Measurements from ENCODE around the gene CGB3. TPM values are rescaled to one million over a fixed set of nuclear protein-coding genes. Genes with fewer than 3 reads are reported as not detected.

CGB3 gene
- total and polyA plus RNA-seq, 7 donors, result not detected

DNA sequence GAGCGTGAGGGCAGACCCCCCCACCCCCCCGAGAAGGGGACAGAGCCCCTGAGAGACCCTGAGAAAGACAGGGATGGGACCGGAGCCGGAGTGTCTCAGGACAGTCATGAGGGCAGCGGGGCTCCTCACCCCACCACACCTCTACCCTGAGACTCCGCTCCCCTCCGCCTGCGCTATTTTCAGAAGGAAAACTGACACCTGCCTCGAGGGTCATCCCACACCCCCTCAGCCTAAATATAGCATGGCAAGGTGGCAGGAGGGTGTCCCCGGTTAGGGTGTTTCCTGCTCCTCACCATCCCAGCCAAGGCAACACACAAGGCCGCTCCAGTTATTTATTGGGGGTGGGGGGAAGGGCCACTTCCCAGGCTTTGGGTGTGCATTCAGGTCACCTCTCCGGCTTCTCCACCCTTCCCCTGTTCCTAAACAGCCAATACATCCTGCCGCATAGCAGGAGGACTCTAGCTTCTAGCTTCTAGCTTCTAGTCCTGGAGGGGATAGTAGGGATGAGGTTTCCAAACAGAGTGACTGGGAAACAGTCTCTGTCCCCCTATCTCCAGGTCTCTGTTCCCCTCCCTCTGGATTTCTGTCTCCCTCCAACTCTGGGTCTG is 41.9 kb upstream of the CGB3 start:
- no peaks in the 10 kb centered on the region for H3K36me3 ChIP-seq
- peaks cover 7 to 97% (median 59%) of the 10 kb centered on the region in 3 donors for H3K27me3 ChIP-seq
- intact Hi-C loops (cut with DNase I), result no loop called here
- no peak overlapping the region for H3K27ac ChIP-seq
- no peak for DNase-seq
- peaks cover 0 to 10% (median 6%) of the 10 kb centered on the region in 4 donors for H3K4me1 ChIP-seq
- no peak overlapping the region for H3K4me3 ChIP-seq
- no peaks in the 10 kb centered on the region for H3K9me3 ChIP-seq
- WGBS, 2 donors, result 41 to 47% methylated on average over 13 of the region's 13 CpGs
- TF ChIP-seq POLR2A (IDR thresholded peaks at IDR 0.05), result no peak
- TF ChIP-seq, protein P1, sequence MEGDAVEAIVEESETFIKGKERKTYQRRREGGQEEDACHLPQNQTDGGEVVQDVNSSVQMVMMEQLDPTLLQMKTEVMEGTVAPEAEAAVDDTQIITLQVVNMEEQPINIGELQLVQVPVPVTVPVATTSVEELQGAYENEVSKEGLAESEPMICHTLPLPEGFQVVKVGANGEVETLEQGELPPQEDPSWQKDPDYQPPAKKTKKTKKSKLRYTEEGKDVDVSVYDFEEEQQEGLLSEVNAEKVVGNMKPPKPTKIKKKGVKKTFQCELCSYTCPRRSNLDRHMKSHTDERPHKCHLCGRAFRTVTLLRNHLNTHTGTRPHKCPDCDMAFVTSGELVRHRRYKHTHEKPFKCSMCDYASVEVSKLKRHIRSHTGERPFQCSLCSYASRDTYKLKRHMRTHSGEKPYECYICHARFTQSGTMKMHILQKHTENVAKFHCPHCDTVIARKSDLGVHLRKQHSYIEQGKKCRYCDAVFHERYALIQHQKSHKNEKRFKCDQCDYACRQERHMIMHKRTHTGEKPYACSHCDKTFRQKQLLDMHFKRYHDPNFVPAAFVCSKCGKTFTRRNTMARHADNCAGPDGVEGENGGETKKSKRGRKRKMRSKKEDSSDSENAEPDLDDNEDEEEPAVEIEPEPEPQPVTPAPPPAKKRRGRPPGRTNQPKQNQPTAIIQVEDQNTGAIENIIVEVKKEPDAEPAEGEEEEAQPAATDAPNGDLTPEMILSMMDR (IDR thresholded peaks at IDR 0.05), result no peak
- no peak for TF ChIP-seq POLR2AphosphoS5 (IDR thresholded peaks at IDR 0.05)
- TF ChIP-seq EP300 (IDR thresholded peaks at IDR 0.05), result no peak

DNA sequence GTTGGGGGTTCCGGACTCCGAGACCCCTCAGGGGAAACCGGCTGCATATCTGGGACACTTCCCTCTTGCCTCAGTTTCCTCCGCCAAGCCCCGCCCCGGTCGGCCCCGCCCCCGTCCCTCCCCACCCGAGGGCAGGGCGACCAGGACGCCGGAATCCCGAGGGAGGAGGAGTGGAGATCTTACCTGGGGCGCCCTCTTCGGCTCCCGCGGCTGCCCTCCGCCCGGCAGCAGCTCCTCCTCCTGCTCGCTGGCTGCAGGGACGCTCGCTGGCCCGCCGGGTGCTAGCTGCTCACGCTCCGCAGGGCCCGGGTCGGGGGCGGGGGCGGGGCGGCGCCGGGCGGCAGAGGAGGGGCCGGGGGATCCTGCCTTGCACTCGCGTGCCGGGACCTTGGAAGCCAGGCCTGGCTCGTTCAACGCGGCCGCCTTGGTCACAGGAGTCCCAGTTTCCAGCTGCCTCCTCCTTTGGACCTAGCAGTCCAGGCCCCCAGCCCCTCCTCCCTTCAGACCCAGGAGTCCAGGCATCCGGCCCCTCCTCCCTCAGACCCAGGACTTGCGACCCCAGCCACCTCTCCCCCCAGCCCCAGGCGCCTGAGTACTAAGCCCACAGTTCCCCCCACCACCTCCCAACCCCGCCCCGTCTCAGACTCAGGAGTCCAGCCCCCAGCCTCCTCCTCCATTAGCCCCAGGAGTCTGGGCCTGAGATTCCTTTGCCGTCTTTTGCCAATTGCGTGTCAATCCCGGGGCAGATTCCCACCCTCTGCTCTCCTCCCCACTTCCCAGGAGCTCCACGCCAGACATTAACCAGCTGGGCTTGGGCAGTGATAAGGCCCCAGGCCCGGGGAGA is 40.9 kb upstream of the CGB3 start, which contains the start of gene NTF4:
Gene NTF4, minus strand, starts transcription at position 51 of the 844 bp plus-strand sequence. CDS start 2,821 bp downstream, outside the sequence.
- peaks cover 7 to 88% (median 49%) of the 10 kb centered on the region in 3 donors for H3K27me3 ChIP-seq
- TF ChIP-seq, protein P1 (IDR thresholded peaks at IDR 0.05), result no peak
- TF ChIP-seq POLR2AphosphoS5 (IDR thresholded peaks at IDR 0.05) (no peak), EP300 (IDR thresholded peaks at IDR 0.05) (no peak), POLR2A (IDR thresholded peaks at IDR 0.05) (no peak)
- no peak within 1 kb of the TSS for H3K27ac ChIP-seq
- peaks cover 0 to 10% (median 6%) of the 10 kb centered on the region in 4 donors for H3K4me1 ChIP-seq
- DNase-seq, result no peak
- peak within 1 kb of the TSS in 2 of 4 donors; percentile 24 to 30 for H3K4me3 ChIP-seq
- WGBS, 2 donors, result 3 to 6% methylated on average over 53 of the region's 53 CpGs
- no peaks in the 10 kb centered on the region for H3K36me3 ChIP-seq
- no peaks in the 10 kb centered on the region for H3K9me3 ChIP-seq
- intact Hi-C loops (cut with DNase I), result no loop called here

DNA sequence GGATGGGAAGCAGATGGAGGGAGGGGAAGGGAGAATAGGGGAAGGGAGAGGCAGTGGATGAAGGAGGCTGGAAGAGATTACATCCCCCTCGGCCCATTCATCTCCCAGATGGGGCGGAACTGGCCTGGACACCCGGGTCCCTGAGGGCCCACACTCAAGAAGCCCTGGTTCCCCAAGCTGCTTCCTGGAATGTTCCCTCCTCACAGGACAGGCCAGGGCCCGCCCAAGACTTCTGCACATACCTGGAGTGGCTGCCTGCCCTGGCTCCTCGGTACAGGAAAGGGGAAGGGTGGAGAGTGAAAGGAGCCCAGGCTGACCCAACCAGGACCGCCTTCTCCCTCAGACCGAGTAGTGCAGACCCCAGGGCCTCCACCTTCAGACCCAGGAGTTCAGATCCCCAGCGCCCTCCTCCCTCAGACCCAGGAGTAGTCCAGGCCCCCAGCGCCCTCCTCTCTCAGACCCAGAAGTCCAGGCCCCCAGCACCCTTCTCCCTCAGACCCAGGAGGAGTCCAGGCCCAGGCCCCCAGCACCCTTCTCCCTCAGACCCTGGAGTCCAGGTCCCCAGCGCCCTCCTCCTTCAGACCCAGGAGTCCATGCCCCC is 40.0 kb upstream of the CGB3 start:
- H3K4me1 ChIP-seq, result peaks cover 0 to 10% (median 6%) of the 10 kb centered on the region in 4 donors
- H3K27ac ChIP-seq, result no peak overlapping the region
- TF ChIP-seq EP300 (IDR thresholded peaks at IDR 0.05), result no peak
- TF ChIP-seq, protein P1 (IDR thresholded peaks at IDR 0.05), result no peak
- no peak for TF ChIP-seq POLR2AphosphoS5 (IDR thresholded peaks at IDR 0.05)
- TF ChIP-seq POLR2A (IDR thresholded peaks at IDR 0.05), result no peak
- DNase-seq, result no peak
- 47 to 57% methylated on average over 10 of the region's 10 CpGs for WGBS, 2 donors
- peaks cover 8 to 84% (median 47%) of the 10 kb centered on the region in 3 donors for H3K27me3 ChIP-seq
- intact Hi-C loops (cut with DNase I), result no loop called here
- no peaks in the 10 kb centered on the region for H3K36me3 ChIP-seq
- H3K9me3 ChIP-seq, result no peaks in the 10 kb centered on the region
- no peak overlapping the region for H3K4me3 ChIP-seq

DNA sequence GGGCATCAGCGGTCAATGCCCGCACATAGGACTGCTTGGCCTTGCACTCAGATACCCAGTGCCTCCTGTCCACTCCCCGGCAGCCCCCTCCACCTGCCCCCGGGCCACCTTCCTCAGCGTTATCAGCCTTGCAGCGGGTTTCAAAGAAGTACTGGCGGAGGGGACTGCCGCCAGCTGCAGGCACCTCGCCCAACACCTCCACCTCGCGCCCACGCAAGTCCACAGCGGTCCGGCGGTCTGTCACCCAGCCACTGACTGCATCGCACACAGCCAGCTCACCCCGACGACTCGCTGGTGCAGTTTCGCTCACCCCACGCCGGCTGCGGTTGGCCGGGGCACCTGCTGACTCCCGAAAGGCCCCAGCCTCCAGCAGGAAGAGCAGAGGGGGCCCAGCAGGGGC is 37.3 kb upstream of the CGB3 start:
- no peak for DNase-seq
- Histone ChIP-seq H3K4me1 (peaks cover 0 to 26% (median 23%) of the 10 kb centered on the region in 4 donors), H3K36me3 (no peaks in the 10 kb centered on the region), H3K27me3 (peaks cover 25 to 83% (median 54%) of the 10 kb centered on the region in 3 donors), H3K4me3 (no peak overlapping the region), H3K27ac (no peak overlapping the region), H3K9me3 (no peaks in the 10 kb centered on the region)
- WGBS, 2 donors, result 63 to 73% methylated on average over 25 of the region's 25 CpGs
- intact Hi-C loops (cut with DNase I), result no loop called here
- TF ChIP-seq, protein P1 (IDR thresholded peaks at IDR 0.05), result no peak
- no peak for TF ChIP-seq POLR2A (IDR thresholded peaks at IDR 0.05)
- TF ChIP-seq EP300 (IDR thresholded peaks at IDR 0.05), result no peak
- TF ChIP-seq POLR2AphosphoS5 (IDR thresholded peaks at IDR 0.05), result no peak
